HG03139 (cell line): Measurements from ENCODE around the gene CEP104.

Experiments
- ATAC-seq: cut with Tn5 transposase; IDR thresholded peaks from one replicate; pipeline ENCODE4 v1.9.1; 2021; ENCODE audit not compliant: unreplicated experiment

The CEP104 gene

DNA sequence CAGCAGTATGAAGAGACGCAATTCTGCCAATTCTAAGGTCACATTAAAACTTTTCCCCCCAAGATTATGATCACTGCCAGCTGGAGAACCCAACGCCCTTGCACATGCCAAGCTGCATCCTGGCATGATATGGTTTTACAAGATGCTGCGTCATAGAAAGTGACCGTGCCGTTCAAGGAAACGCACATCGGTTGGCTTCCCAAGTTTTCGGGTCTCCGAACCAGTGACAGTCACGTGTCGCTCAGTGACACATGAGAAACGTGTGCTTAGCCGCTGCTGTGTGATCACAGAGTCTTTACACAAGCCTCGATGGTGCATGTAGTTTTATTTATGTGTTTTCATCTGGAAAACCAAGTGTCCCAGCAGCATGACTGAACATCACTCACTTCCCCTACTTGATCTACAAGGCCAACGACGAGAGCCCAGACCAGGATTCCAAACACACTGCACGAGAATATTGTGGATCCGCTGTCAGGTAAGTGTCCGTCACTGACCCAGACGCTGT lies 77.0 kb downstream of the CEP104 start:
- no peak for ATAC-seq

DNA sequence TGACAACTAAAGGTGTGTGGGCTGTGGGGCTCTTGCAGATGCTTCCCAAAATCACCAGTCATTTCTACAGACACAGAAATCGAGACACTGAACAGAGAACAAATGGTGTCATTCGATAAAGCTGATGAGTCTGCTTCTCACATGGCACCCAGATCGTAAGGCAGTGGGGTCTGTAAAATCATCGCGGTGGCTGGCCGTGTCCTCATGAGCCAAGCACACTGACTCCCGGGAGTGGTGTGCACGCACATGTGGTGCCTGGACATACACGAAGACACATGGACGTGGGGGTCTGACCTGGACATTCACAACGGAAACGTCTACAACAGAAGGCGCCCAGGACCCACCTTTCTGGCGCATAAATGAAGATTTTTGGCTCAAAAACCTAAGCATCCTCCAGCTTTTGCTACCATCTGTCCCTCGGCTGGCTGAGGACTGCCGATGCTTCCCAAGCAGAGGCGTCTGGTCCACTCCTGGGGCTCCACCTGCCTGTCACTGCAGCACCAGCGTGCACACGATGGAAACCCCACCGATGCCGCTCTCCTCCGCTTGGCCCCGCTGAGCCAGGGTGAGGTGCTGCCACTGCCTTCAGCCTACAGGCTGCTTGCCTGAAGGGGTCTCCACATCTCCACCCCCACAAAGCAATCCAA lies 77.6 kb downstream of the CEP104 start:
- no peak for ATAC-seq

GRCh38 chr1:3778590-3779264 lies 78.3 kb downstream of the CEP104 start:
- no peak for ATAC-seq

DNA sequence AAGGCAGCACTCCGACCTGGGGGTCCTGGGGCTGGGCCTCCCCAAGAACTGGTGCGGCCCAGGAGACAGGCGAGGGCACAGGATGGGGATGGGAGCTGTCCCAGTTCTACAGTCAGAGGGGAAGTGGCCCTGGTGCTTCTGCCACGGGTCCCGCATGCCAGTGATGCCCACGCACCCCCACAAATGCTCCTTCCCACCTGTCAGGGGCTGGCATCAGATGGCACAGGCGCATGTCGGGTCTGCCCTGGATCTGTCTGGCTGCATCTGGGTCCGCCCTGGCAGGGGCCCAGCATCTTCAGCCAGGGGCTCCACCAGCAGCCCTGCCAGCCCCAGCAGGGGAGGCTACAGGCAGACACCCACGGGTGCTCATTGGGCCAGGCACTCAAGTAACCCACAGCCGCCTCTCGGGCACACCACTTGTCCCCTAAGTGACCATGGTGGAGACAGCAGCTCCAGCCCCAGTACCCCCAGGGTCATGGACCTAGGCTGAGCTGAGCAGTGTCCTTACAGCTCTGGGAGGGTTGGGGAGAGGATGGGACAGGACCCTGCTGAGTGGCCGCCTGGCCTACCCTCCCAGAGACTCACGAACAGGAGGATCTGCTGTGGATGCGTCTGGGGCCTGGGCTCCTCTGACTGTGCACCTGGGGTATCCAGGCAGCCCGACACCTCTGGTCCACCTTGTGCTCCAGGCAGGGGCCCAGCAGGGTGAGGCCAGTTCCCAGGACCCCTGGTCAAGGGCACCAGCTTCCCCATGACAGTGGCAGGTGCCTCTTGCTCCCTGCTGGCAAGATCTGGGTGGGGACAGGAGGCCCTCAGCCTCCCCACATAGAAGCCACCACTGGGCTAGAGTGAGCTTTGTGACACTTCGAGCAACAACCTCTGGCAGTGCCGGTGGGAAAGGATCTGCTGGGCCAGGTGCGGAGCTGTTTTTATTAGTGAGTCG lies 79.1 kb downstream of the CEP104 start:
- no peak for ATAC-seq

DNA sequence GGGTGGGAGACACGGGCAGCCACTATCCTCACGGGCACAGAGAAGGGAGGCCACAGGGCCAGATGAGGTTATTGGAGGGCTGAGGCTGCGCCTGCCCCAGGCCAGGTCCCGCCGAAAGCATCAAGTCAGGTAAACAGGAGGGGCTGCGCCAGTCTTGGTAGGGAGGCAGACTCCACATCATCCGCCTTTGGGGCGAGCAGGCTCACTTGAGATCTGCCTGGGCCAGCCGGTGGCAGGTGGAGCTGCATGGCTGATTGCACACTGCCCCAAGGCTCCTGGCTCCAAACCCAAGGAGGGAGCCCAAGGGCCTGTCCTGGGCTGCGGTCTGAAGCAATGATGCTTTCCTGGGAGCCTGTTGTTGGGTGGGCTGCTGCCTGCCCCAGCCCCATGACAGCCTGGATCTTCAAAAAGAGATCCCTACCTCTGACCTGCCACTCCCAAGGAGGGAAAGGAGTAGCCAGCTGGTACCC lies 79.9 kb downstream of the CEP104 start:
- no peak for ATAC-seq

- no peak for ATAC-seq
Measured at GRCh38 chr1:3776231-3776961, 80.6 kb downstream of the CEP104 start.

- no peak for ATAC-seq
Measured at GRCh38 chr1:3775490-3776230, 81.4 kb downstream of the CEP104 start.

DNA sequence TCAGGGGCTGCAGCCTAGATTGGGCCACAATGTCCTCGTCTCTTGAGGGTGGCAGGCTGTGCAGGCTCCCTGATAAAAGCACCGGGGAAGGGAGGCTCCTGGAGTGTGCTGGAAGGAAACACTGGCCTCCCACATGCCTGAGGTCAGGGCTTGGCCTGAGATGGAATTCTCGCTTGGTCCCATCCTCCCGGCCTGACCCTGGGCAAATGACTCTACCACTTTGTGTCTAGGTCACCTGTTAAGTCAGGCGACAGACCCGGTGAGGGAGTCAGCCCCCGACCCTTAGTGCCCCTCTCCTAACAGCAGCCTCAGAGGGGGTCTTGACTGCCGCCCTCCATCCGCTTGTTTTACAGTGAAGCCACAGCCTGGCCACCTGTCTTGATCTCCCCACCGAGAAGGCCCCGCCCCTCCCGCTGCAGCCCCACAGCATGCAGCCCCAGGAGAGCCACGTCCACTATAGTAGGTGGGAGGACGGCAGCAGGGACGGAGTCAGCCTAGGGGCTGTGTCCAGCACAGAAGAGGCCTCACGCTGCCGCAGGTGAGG lies 82.0 kb downstream of the CEP104 start:
- no peak for ATAC-seq

- no peak for ATAC-seq
Measured at GRCh38 chr1:3774276-3774945, 82.6 kb downstream of the CEP104 start.

GRCh38 chr1:3773572-3774275 lies 83.3 kb downstream of the CEP104 start:
- no peak for ATAC-seq

DNA sequence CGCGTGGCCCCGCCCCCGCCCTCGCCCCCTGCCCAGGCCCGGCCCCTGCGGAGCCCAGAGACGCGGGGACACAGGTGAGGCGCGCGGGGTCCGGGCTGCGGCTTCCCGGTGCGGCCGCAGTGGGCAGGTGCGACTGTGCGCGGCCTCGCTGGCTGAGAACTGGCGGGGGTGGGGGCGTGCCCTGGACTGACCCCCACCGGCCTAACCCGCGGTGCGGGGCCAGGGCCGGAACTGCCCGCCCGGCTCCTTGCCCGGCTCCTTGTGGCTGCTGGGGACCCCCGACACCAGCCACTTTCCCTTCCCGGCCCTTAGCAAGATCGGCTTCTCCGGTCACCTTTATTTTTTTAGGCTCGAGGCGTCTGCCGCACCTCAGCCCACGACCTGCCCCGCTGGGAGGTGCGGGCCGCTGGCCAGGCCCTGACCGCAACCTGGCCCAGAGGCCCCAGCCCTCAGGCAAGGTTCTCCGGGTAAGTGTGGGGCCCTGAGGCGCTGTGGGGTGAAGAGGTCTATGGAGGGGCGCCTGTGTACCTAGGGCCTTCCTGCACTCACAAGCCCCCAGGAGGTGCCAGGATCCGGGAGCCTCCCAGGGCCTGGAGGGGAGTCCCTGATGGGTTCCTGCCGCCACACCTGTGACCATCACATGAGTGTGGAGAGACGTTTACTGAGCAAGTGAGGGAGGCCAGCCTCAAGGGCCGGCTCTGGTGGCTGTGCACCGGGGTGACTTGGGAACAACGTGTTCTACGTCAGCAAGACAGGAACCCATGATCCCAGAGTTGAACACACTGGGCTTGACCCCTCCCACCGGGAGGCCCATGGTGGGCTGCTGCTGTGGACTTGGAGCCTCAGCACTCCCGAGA lies 84.1 kb downstream of the CEP104 start, which contains the start of gene SMIM1:
Gene SMIM1, plus strand, starts transcription at position 35 of the 857 bp plus-strand sequence. CDS start 2,625 bp downstream, outside the sequence.
- ATAC-seq: peak; percentile 4

DNA sequence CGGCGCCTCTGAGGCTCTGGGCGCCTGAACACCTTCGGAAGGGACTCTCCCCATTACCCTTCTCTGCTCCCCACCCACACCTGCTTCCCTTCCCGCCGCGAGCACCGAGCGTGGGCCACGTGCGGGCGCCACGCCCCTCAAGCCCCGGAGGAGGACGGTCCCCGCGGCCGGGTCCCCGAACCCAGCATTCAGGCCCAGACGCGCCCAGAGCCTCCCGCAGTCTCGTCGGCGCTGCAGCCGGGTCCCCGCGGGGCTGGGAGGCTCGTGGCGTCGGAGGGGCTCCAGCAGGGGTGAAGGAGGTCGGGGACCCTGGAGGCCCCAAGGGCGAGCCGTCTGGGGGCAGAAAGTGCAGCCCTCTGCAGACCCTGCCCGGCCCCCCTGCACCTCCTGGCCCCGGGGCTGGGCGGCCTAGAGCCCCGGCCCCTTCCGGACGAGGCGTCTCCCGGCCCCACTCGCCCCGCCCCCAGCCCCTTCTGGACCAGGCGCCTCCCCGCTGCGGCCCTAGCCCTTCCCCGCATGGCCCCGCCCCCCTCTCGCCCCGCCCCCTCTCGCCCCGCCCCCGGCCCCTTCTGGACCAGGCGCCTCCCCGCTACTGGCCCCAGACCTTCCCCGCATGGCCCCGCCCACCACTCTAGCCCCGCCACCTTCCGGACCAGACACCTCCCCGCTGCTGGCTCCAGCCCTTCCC lies 84.8 kb downstream of the CEP104 start:
- peak; percentile 65 for ATAC-seq

DNA sequence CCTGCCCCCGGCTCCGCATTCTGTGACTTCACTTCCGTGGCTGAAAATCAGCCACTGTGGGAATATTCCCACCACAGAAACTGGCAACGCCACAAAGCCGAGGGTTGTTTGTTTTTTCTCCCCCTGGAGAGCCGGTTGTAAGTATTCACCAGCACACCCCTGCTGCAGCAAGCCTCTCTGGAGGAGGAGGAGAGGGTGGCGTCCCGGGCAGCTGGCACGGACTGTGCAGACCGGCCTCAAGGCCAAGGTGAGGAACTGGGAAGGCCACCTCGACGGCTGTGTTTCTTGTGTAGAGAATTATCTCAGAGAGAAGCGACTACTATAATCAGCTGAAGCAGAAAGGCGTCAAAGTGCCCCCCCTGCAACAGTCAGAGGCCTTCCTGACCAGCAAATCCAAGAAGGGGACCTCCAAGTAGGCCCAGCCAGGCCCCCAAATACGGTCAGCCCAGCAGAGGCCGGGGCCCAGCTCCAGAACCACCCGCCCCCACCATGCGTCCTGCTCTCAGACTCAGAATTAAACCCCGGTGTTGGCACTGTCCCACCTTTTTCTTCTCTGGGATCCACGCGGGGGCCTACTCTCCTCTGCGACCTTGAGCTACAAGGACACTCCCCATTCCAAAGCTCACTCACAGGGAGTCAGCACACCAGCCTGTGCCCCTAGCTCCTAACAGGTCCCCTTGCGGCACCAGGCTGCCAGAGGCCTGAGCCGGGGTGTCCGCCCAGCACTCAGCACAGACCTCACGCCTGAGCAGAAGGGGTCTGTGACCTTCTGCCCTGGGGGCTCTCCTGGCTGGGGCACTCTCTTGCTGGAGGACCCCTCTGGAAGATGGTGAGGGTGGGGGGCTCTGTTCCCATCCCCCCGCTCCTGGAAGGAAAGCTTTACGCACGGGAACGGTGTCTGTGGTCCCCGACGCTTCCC lies 85.6 kb downstream of the CEP104 start:
- no peak for ATAC-seq

DNA sequence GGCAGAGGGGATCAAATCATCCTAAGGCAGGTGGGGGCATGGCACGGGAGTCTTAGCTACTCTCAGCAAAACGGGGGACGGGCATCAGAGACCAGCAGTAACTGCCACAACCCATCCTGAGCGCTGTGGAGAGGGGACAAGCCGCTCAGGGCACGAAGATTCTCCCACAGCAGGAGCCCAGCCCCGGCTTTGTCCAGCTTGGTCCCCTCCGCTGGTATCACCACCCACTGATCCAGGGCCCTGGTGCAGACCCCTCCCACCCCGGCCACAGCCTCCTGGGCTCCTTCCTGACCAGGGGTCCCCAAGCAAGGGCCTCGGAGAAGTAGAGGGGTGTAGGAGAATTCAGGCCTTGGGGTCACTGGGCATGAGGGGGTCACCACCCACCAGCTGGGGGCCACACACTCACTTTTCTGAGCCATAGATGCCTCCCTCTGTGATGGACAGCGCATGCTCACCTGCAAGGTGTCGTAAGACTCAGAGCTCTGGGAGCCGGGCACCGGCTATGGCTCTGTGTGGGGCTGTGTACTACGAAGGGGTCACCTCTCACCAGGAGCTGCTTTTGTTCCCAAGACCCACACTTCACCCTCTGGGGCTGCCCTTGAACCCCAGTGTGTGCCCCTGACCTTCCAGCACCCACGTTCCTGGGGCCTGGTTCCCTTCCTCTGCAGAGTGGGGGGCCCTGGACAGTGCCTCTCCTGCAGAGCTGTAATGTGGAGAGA lies 86.8 kb downstream of the CEP104 start:
- ATAC-seq: no peak

- no peak for ATAC-seq
Measured at GRCh38 chr1:3768811-3769390, 88.1 kb downstream of the CEP104 start.
